Gastrocnemius medialis (tissue), 4 donors: Measurements from ENCODE around the gene POLN.

ENCODE experiments used
- POLR2A ChIP-seq, 2 donors: fragments of 450-650 bp; IDR thresholded peaks; one replicate each; pipeline ENCODE4 v1.6.1; 2017; ENCODE audit warnings: antibody characterized with exemption in 2 of 2, mild to moderate bottlenecking in 2 of 2, moderate library complexity in 2 of 2
- TF ChIP-seq, protein P1 (sequence below), 5 experiments: fragments of 450-650 bp in 3 of 5; fragments of 200-600 bp in 2 of 5; sonication (generic) in 2 of 5; IDR thresholded peaks in 4 of 5; conservative IDR thresholded peaks in 1 of 5; 1 replicate in 4 of 5; 2 replicates in 1 of 5; pipeline ENCODE4 v1.5.1; 2016 to 2019; ENCODE audit warnings: antibody characterized with exemption in 5 of 5, mild to moderate bottlenecking in 3 of 5, moderate library complexity in 3 of 5

GRCh38 chr4:2280531-2281300, 38.8 kb upstream of the POLN start:
- no peak for TF ChIP-seq POLR2A (IDR thresholded peaks at IDR 0.05)
- TF ChIP-seq, protein P1, sequence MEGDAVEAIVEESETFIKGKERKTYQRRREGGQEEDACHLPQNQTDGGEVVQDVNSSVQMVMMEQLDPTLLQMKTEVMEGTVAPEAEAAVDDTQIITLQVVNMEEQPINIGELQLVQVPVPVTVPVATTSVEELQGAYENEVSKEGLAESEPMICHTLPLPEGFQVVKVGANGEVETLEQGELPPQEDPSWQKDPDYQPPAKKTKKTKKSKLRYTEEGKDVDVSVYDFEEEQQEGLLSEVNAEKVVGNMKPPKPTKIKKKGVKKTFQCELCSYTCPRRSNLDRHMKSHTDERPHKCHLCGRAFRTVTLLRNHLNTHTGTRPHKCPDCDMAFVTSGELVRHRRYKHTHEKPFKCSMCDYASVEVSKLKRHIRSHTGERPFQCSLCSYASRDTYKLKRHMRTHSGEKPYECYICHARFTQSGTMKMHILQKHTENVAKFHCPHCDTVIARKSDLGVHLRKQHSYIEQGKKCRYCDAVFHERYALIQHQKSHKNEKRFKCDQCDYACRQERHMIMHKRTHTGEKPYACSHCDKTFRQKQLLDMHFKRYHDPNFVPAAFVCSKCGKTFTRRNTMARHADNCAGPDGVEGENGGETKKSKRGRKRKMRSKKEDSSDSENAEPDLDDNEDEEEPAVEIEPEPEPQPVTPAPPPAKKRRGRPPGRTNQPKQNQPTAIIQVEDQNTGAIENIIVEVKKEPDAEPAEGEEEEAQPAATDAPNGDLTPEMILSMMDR (IDR thresholded peaks at IDR 0.05 in 4 of 5, conservative IDR thresholded peaks at IDR 0.05 in 1 of 5) = no peak
